NCI-H748 (cell line): ENCODE measurements around the gene SNRNP40.
"Not testable (repeated sequence)": the region's sequence is repeated elsewhere in the genome, so short reads cannot be mapped to it uniquely, and the experiment has no call there.

Experiments
- DNase-seq: peaks from one replicate; lab custom pipeline; 2025; ENCODE audit not compliant: unreplicated experiment; lab: John Stamatoyannopoulos, UW

SNRNP40 gene

DNA sequence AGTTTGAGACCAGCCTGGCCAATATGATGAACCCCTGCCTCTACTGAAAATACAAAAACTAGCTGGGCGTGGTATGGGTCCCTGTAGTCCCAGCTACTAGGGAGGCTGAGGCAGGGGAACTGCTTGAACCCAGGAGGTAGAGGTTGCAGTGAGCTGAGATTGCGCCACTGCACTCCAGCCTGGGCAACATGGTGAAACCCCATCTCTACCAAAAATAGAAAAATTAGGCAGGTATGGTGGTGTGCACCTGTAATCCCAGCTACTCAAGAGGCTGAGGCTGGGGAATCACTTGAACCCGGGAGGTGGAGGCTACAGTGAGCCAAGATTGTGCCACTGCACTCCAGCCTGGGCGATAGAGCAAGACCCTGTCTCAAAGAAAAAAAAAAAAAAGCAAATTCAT is 8.8 kb downstream of the SNRNP40 start:
- DNase-seq = not testable (repeated sequence)

- not testable (repeated sequence) for DNase-seq
These were observed 14.2 kb downstream of the SNRNP40 start for GRCh38 chr1:31282426-31282825.

DNA sequence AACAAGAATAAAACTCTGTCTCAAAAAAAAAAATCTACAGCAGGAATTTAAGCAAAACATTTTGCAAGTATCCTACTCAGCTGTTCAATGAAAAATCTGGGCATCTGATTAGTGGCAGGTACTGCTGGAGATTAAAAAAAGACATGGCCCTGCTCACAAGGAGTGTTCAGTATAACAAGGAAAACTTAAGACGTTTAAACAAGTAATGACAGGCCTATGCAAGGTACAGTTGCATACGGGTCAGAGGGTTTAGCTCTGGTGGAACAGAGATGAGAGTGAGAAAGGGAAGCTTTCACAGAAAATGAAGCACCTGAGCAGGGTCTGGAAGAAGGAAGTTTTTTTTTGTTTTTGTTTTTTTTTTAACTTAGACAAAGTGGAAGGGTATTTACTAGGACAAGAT is 23.0 kb downstream of the SNRNP40 start:
- DNase-seq = no peak

DNA sequence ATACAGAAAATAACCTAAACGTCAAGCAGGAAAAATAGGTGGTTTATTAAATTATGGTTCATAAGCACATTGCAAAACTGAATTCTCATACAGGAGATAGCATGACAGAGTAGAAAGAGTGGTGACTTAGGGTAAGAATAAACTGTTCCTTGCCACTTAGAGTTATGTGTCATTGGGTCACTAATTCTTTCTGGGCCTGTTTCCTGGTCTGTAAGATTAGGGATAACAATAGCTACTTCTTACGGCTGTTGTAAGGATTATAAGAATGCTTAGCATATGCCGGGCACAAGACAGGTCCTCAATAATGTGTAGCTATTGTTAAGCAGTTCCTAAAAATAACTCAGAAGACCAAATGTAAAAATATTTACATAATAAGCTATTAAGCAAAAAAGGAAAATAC is 24.2 kb downstream of the SNRNP40 start:
- no peak for DNase-seq

GRCh38 chr1:31266547-31266946 is 30.0 kb downstream of the SNRNP40 start:
- no peak for DNase-seq

GRCh38 chr1:31264790-31265386 is 31.7 kb downstream of the SNRNP40 start:
- DNase-seq = no peak

- no peak for DNase-seq
These were observed 33.2 kb downstream of the SNRNP40 start for GRCh38 chr1:31263408-31263807.

DNA sequence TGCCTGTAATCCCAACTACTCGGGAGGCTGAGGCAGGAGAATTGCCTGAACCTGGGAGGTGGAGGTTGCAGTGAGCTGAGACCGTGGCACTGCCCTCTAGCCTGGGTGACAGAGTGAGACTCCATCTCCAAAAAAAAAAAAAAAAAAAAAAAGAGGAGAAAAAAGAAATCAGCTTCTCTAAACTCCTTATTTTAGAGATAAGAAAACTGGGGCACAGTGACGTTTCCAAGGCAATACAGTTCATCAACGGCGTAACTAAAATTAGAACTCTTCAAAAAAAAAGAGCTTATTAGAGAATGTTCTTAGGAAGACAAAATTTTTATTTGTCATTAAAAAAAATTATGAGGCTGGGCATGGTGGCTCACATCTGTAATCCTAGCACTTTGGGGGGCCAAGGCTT is 34.2 kb downstream of the SNRNP40 start:
- not testable (repeated sequence) for DNase-seq

GRCh38 chr1:31261916-31262315 is 34.7 kb downstream of the SNRNP40 start:
- DNase-seq = no peak

DNA sequence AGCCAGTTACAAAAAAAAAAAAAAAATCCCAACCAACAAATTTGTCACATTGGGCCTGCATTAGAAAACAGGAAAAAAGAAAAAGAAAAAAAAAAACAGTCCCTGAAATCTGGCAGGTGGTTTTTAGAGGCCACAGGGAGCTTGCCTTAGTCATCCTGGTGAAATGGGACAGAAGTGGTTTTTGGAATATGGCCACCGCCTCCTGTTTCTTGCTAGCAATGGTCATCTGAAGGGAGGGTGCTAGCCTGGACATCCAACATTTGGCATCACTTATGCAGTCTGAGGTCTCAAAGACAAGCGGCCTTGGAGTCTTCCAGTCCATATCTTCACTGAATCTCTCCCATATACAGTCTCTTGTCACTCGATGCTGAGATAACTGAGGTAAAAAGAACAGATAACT is 36.8 kb downstream of the SNRNP40 start:
- no peak for DNase-seq

DNA sequence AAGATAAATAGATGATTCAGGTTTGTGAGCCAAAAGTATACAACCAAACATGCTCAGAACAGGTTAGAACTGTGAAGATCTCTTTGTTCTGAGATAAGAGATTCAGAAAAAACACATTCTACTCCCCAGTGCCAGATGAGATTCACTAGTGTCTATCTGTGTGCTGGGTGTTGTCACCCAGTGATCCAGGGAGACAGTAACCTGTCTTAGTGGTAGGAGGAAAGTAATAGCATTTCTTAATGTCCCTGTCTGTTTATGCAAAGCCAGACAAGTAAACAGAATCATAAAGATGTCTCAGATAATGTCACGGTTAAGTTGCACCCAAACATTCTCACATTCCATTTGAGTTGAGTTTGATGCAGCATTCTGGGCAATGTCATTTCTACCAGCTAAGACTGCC is 38.0 kb downstream of the SNRNP40 start:
- DNase-seq = no peak

GRCh38 chr1:31257213-31257612 is 39.4 kb downstream of the SNRNP40 start:
- DNase-seq = no peak

DNA sequence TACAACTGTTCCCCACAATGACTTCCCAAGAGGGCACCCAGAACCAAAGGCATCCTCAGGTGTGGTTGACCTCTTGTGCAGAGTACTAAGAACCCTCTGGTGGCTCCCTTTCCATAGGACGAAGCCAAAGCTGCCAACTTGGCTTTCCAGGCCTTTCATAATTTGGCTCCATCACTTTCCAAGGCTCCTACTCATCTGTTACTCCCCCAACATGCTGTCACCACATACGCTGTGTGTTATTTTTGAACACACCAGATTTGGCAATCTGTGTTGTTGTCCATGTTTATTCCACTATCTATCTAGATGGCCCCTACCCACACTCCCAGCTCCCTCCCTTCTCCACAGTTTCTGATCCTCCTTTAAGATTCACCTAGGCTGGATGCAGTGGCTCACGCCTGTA is 46.7 kb downstream of the SNRNP40 start:
- no peak for DNase-seq

DNA sequence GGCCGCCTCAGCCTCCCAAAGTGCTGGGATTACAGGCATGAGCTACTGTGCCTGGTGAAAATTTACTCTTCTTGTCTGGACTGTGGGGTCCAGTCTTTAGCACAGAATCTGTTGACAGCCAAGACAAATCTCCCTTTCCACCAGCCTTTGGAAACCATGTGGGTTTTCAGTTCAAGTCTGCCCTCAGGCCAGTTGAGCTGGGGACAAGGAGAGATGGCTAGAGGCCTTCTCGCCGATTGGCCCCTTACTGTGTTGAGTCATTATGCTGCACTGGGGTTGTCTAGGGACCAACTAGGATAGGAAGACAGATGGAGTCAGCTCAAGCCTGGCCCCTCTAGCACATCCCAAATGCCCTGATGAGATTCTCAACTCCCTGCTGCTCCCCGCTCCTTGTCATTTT is 48.3 kb downstream of the SNRNP40 start:
- DNase-seq = no peak

GRCh38 chr1:31244326-31244725 is 52.3 kb downstream of the SNRNP40 start:
- DNase-seq = no peak

- peak; percentile 7 for DNase-seq
These were observed 52.9 kb downstream of the SNRNP40 start for GRCh38 chr1:31243501-31244286.

- DNase-seq = no peak
These were observed 55.3 kb downstream of the SNRNP40 start for GRCh38 chr1:31241321-31241720.

DNA sequence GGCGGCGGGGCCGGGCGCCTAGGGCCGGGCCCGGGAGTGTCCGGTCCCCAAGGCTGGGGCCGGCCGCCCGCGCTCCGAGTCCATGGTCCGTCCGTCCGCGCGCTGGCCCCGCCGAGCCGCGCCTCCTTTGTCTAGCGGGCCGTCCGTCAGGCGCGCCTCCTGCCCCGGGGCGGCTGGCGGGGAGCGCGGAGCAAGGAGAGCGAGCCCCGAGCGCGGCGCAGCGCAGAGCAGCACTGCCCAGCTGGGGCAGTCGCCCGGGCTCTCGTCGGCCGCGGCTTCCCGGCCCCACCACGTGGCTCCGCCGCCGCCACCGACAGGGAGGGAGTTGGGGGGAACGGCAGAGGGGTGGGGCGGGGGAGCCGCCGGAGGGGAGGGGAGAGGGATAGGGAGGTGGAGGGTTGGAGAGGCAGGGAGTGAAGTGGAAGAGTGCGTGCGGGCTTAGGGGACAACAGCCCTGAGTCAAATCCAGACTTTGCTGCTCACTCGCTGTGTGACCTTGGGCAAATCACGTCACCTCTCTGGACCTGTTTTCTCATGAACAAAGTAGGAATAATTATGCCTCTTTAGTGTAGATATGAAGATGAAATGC is 56.8 kb downstream of the SNRNP40 start, which contains the start of gene NKAIN1:
Gene NKAIN1 (minus strand): TSS at position 235 of the 589 bp plus-strand sequence. CDS start 340 bp downstream, outside the sequence.
- peak; percentile 59 for DNase-seq

GRCh38 chr1:31238986-31239613 is 57.5 kb downstream of the SNRNP40 start:
- peak; percentile 59 for DNase-seq

DNA sequence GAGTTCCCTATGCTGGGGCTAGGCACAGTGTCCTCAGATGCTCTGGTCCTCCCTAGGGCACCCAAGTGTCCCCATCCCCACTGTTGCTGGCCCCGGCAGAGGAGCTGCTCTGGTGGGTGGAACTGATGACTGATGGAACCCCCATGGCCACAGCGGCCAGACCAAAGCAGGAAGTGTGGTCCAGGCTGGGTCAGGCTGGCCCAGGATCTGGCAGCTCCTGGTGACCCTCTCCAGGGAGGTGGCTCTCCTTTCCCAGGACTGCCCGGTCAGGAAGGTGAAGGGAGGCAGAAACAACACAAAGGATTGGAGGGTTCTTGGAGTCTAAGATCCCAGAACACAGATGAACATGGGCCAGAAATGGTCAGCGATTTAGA is 58.0 kb downstream of the SNRNP40 start:
- no peak for DNase-seq

GRCh38 chr1:31234870-31235269 is 61.7 kb downstream of the SNRNP40 start:
- no peak for DNase-seq
